Parathyroid adenoma (tissue), 2 donors: ENCODE data around the gene ABAT.

Source experiments
- H2AFZ ChIP-seq: fragments of 300-600 bp; sonication (generic); one replicate; pipeline ENCODE4 v1.7.0; 2017; ENCODE audit warnings: antibody characterized with exemption, mild to moderate bottlenecking
- H3K27ac ChIP-seq: fragments of 300-600 bp; sonication (generic); one replicate; pipeline ENCODE4 v1.7.0; 2017
- H3K27me3 ChIP-seq: fragments of 300-600 bp; sonication (generic); one replicate; pipeline ENCODE4 v1.7.0; 2017; ENCODE audit warnings: low read length; ENCODE audit not compliant: control insufficient read depth, insufficient read depth
- H3K36me3 ChIP-seq: fragments of 300-600 bp; sonication (generic); one replicate; pipeline ENCODE4 v1.7.0; 2017; ENCODE audit warnings: low read length; ENCODE audit not compliant: control insufficient read depth, insufficient read depth
- H3K4me1 ChIP-seq: fragments of 300-600 bp; sonication (generic); one replicate; pipeline ENCODE4 v1.7.0; 2017; ENCODE audit warnings: control low read depth
- H3K4me2 ChIP-seq: fragments of 300-600 bp; sonication (generic); one replicate; pipeline ENCODE4 v1.7.0; 2017; ENCODE audit warnings: low read length
- H3K4me3 ChIP-seq: fragments of 300-600 bp; sonication (generic); one replicate; pipeline ENCODE4 v1.7.0; 2017; ENCODE audit warnings: low read depth, low read length
- H3K79me2 ChIP-seq: fragments of 300-600 bp; sonication (generic); one replicate; pipeline ENCODE4 v1.7.0; 2017; ENCODE audit warnings: control low read depth
- H3K9ac ChIP-seq: fragments of 300-600 bp; sonication (generic); one replicate; pipeline ENCODE4 v1.7.0; 2017; ENCODE audit warnings: mild to moderate bottlenecking
- H3K9me3 ChIP-seq: fragments of 300-600 bp; sonication (generic); one replicate; pipeline ENCODE4 v1.7.0; 2017; ENCODE audit warnings: low read length; ENCODE audit not compliant: control insufficient read depth
- CTCF ChIP-seq: fragments of 300-600 bp; sonication (generic); IDR thresholded peaks from one replicate; pipeline ENCODE4 v1.7.0; 2017; ENCODE audit warnings: antibody characterized with exemption, mild to moderate bottlenecking
- donor health status: primary hyperparathyroidism.

The ABAT gene

GRCh38 chr16:8665529-8665928, 8.9 kb upstream of the ABAT start:
- H3K27ac ChIP-seq, result no peak overlapping the region
- no peaks in the 10 kb centered on the region for H3K9me3 ChIP-seq
- TF ChIP-seq CTCF, result no peak
- H3K9ac ChIP-seq, result no peak overlapping the region
- no peak overlapping the region for H2AFZ ChIP-seq
- no peak overlapping the region for H3K4me3 ChIP-seq
- H3K4me2 ChIP-seq, result no peak overlapping the region
- no peaks in the 10 kb centered on the region for H3K4me1 ChIP-seq
- H3K36me3 ChIP-seq, result no peaks in the 10 kb centered on the region
- no peaks in the 10 kb centered on the region for H3K79me2 ChIP-seq
- no peaks in the 10 kb centered on the region for H3K27me3 ChIP-seq

GRCh38 chr16:8667492-8667891, 6.9 kb upstream of the ABAT start:
- Histone ChIP-seq H3K36me3 (no peaks in the 10 kb centered on the region), H3K9ac (no peak overlapping the region)

GRCh38 chr16:8668113-8668512, 6.3 kb upstream of the ABAT start:
- H3K27me3 ChIP-seq, result no peaks in the 10 kb centered on the region
- H3K4me3 ChIP-seq, result no peak overlapping the region
- no peak overlapping the region for H3K9ac ChIP-seq
- H3K36me3 ChIP-seq, result no peaks in the 10 kb centered on the region
- no peak for TF ChIP-seq CTCF
- H3K4me1 ChIP-seq, result no peaks in the 10 kb centered on the region
- no peak overlapping the region for H3K4me2 ChIP-seq
- H3K27ac ChIP-seq, result no peak overlapping the region
- H3K79me2 ChIP-seq, result no peaks in the 10 kb centered on the region
- H2AFZ ChIP-seq, result no peak overlapping the region
- no peaks in the 10 kb centered on the region for H3K9me3 ChIP-seq

More at GRCh38 chr16:8667492-8667891, 6.9 kb upstream of the ABAT start:
- H3K27me3 ChIP-seq, result no peaks in the 10 kb centered on the region
- no peak overlapping the region for H3K4me3 ChIP-seq
- no peak overlapping the region for H3K4me2 ChIP-seq
- H3K9me3 ChIP-seq, result no peaks in the 10 kb centered on the region
- no peak for TF ChIP-seq CTCF
- no peaks in the 10 kb centered on the region for H3K4me1 ChIP-seq
- H2AFZ ChIP-seq, result no peak overlapping the region
- no peak overlapping the region for H3K27ac ChIP-seq
- H3K79me2 ChIP-seq, result no peaks in the 10 kb centered on the region

GRCh38 chr16:8669481-8669880, 4.9 kb upstream of the ABAT start:
- no peaks in the 10 kb centered on the region for H3K36me3 ChIP-seq
- H3K9me3 ChIP-seq, result no peaks in the 10 kb centered on the region
- no peak overlapping the region for H3K4me2 ChIP-seq
- TF ChIP-seq CTCF, result no peak
- no peaks in the 10 kb centered on the region for H3K4me1 ChIP-seq
- H3K27me3 ChIP-seq, result no peaks in the 10 kb centered on the region
- no peak overlapping the region for H3K9ac ChIP-seq
- no peak overlapping the region for H2AFZ ChIP-seq
- H3K79me2 ChIP-seq, result no peaks in the 10 kb centered on the region
- H3K4me3 ChIP-seq, result no peak overlapping the region
- H3K27ac ChIP-seq, result no peak overlapping the region

- Histone ChIP-seq H3K4me1 (no peaks in the 10 kb centered on the region), H3K9me3 (no peaks in the 10 kb centered on the region), H3K36me3 (no peaks in the 10 kb centered on the region), H2AFZ (no peak overlapping the region), H3K27ac (no peak overlapping the region), H3K79me2 (no peaks in the 10 kb centered on the region), H3K9ac (no peak overlapping the region), H3K27me3 (no peaks in the 10 kb centered on the region), H3K4me2 (no peak overlapping the region), H3K4me3 (no peak overlapping the region)
- no peak for TF ChIP-seq CTCF
Observed at GRCh38 chr16:8670014-8670560, 4.3 kb upstream of the ABAT start.
